WTC11 (cell line): ENCODE measurements around the gene RPL27. TPM values are rescaled to one million over a fixed set of nuclear protein-coding genes. Genes with fewer than 3 reads are reported as not detected.

Experiments
- ATF3 ChIP-seq: sonication (generic); formaldehyde crosslinking; conservative IDR thresholded peaks from 2 replicates; pipeline ENCODE4 v1.8.1; 2022; ENCODE audit warnings: mild to moderate bottlenecking, missing genetic modification reagents
- CREM ChIP-seq: sonication (generic); formaldehyde crosslinking; IDR thresholded peaks from 2 replicates; pipeline ENCODE4 v1.8.1; 2022; ENCODE audit warnings: mild to moderate bottlenecking, missing genetic modification reagents, moderate library complexity
- CTCF ChIP-seq: fragments of 200-600 bp; IDR thresholded peaks from 2 replicates; pipeline ENCODE4 v1.8.0; 2022; ENCODE audit warnings: antibody characterized with exemption
- GABPB1 ChIP-seq: sonication (generic); formaldehyde crosslinking; IDR thresholded peaks from 2 replicates; pipeline ENCODE4 v1.8.1; 2023; ENCODE audit warnings: mild to moderate bottlenecking, missing genetic modification reagents
- JUN ChIP-seq: sonication (generic); formaldehyde crosslinking; IDR thresholded peaks from 2 replicates; pipeline ENCODE4 v1.8.0; 2023; ENCODE audit warnings: mild to moderate bottlenecking, missing genetic modification reagents
- KAT7 ChIP-seq: sonication (generic); formaldehyde crosslinking; IDR thresholded peaks from 2 replicates; pipeline ENCODE4 v1.8.1; 2023; ENCODE audit warnings: missing genetic modification reagents, mild to moderate bottlenecking, borderline replicate concordance
- NR2C2 ChIP-seq: sonication (generic); formaldehyde crosslinking; IDR thresholded peaks from 2 replicates; pipeline ENCODE4 v1.8.0; 2022; ENCODE audit warnings: mild to moderate bottlenecking, missing genetic modification reagents
- NR3C1 ChIP-seq: sonication (generic); formaldehyde crosslinking; conservative IDR thresholded peaks from 2 replicates; pipeline ENCODE4 v1.8.1; 2023; ENCODE audit warnings: low read depth, mild to moderate bottlenecking, missing genetic modification reagents
- SMAD4 ChIP-seq: sonication (generic); formaldehyde crosslinking; IDR thresholded peaks from 2 replicates; pipeline ENCODE4 v1.8.0; 2022; ENCODE audit warnings: mild to moderate bottlenecking, missing genetic modification reagents
- SP1 ChIP-seq: sonication (generic); formaldehyde crosslinking; conservative IDR thresholded peaks from 2 replicates; pipeline ENCODE4 v1.8.1; 2022; ENCODE audit warnings: missing genetic modification reagents
- TEAD1 ChIP-seq: sonication (generic); formaldehyde crosslinking; IDR thresholded peaks from 2 replicates; pipeline ENCODE4 v1.8.0; 2022; ENCODE audit warnings: mild to moderate bottlenecking, missing genetic modification reagents
- TEAD4 ChIP-seq: sonication (generic); formaldehyde crosslinking; IDR thresholded peaks from 2 replicates; pipeline ENCODE4 v1.8.0; 2022; ENCODE audit warnings: mild to moderate bottlenecking, missing genetic modification reagents
- ZBTB43 ChIP-seq: sonication (generic); formaldehyde crosslinking; IDR thresholded peaks from 2 replicates; pipeline ENCODE4 v1.8.1; 2023; ENCODE audit warnings: mild to moderate bottlenecking, missing genetic modification reagents
- ZNF219 ChIP-seq: sonication (generic); formaldehyde crosslinking; IDR thresholded peaks from 2 replicates; pipeline ENCODE4 v1.8.0; 2023; ENCODE audit warnings: missing genetic modification reagents, mild to moderate bottlenecking, borderline replicate concordance
- ZNF671 ChIP-seq: fragments of 250-450 bp; sonication (Bioruptor Pico); IDR thresholded peaks from 2 replicates; pipeline ENCODE4 v1.8.0; 2021; ENCODE audit warnings: mild to moderate bottlenecking
- ZSCAN18 ChIP-seq: fragments of 250-450 bp; sonication (Bioruptor Pico); IDR thresholded peaks from 2 replicates; pipeline ENCODE4 v2.1.2; 2022; ENCODE audit warnings: mild to moderate bottlenecking, moderate library complexity
- total RNA-seq: library from RNA; stranded (reverse); gene quantifications from 3 replicates; pipeline ENCODE4 v1.2.3, GENCODE V29; 2021
- TF ChIP-seq, protein P1 (sequence below): sonication (generic); formaldehyde crosslinking; IDR thresholded peaks from 2 replicates; pipeline ENCODE4 v1.8.1; 2022; ENCODE audit warnings: missing genetic modification reagents, borderline replicate concordance
- TF ChIP-seq, protein P2 (sequence below): sonication (generic); formaldehyde crosslinking; IDR thresholded peaks from 2 replicates; pipeline ENCODE4 v1.8.0; 2022; ENCODE audit warnings: missing genetic modification reagents
- TF ChIP-seq, protein P3 (sequence below): sonication (generic); formaldehyde crosslinking; IDR thresholded peaks from 2 replicates; pipeline ENCODE4 v1.8.0; 2022; ENCODE audit warnings: mild to moderate bottlenecking, missing genetic modification reagents
- TF ChIP-seq, protein P4 (sequence below): sonication (generic); formaldehyde crosslinking; IDR thresholded peaks from 2 replicates; pipeline ENCODE4 v1.8.0; 2022; ENCODE audit warnings: mild to moderate bottlenecking, missing genetic modification reagents
- TF ChIP-seq, protein P5 (sequence below): sonication (generic); formaldehyde crosslinking; IDR thresholded peaks from 2 replicates; pipeline ENCODE4 v1.8.0; 2023; ENCODE audit warnings: mild to moderate bottlenecking, missing genetic modification reagents

Gene RPL27
- total RNA-seq, 1 experiment from 2014 or later: 1,391 TPM

DNA sequence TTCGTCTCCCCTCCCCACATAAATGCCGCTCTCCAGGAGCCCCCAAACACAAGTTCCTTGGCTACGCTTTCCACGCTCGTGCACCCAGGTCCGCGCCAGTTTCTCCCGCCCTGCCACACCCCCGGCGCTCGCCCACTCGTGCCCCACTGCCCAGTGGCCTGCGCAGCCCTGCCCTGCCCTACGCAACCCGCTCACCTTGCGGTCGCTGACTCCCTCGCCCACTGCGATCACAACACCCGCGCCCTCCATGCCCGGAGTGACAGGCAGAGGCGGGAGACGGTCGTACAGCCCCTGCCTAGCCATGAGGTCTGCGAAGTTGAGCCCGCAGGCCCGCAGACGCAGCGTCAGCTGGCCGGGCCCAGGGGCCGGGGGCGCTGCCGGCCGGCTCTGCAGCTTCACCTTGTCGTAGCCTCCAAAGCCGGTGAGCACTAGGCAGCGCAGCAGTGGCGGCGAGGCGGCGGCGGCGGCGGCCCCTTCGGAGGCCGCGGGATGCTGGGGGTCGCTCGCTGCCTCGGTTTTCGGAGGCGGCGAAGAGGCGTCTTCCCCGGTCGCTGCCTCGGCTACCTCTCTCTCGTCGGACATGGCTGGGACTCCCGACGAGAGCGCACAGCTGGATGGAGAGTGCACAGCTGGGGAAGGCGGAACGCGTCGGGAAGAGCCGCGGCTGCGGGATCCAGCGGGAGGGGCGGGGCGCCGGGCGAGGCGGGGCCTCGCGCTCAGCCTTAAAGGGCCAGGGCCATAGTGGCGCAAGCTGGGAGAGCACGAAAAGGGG is 23.7 kb downstream of the RPL27 start, which contains the start of gene VAT1 (continued):
- TF ChIP-seq, protein P1, sequence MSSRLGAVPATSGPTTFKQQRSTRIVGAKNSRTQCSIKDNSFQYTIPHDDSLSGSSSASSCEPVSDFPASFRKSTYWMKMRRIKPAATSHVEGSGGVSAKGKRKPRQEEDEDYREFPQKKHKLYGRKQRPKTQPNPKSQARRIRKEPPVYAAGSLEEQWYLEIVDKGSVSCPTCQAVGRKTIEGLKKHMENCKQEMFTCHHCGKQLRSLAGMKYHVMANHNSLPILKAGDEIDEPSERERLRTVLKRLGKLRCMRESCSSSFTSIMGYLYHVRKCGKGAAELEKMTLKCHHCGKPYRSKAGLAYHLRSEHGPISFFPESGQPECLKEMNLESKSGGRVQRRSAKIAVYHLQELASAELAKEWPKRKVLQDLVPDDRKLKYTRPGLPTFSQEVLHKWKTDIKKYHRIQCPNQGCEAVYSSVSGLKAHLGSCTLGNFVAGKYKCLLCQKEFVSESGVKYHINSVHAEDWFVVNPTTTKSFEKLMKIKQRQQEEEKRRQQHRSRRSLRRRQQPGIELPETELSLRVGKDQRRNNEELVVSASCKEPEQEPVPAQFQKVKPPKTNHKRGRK (CRISPR knock-in tag): no peak
- no peak for TF ChIP-seq CTCF
- TF ChIP-seq, protein P2, sequence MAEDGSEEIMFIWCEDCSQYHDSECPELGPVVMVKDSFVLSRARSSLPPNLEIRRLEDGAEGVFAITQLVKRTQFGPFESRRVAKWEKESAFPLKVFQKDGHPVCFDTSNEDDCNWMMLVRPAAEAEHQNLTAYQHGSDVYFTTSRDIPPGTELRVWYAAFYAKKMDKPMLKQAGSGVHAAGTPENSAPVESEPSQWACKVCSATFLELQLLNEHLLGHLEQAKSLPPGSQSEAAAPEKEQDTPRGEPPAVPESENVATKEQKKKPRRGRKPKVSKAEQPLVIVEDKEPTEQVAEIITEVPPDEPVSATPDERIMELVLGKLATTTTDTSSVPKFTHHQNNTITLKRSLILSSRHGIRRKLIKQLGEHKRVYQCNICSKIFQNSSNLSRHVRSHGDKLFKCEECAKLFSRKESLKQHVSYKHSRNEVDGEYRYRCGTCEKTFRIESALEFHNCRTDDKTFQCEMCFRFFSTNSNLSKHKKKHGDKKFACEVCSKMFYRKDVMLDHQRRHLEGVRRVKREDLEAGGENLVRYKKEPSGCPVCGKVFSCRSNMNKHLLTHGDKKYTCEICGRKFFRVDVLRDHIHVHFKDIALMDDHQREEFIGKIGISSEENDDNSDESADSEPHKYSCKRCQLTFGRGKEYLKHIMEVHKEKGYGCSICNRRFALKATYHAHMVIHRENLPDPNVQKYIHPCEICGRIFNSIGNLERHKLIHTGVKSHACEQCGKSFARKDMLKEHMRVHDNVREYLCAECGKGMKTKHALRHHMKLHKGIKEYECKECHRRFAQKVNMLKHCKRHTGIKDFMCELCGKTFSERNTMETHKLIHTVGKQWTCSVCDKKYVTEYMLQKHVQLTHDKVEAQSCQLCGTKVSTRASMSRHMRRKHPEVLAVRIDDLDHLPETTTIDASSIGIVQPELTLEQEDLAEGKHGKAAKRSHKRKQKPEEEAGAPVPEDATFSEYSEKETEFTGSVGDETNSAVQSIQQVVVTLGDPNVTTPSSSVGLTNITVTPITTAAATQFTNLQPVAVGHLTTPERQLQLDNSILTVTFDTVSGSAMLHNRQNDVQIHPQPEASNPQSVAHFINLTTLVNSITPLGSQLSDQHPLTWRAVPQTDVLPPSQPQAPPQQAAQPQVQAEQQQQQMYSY: no peak
- no peak for TF ChIP-seq NR3C1 (CRISPR knock-in tag)
- TF ChIP-seq NR2C2 (CRISPR knock-in tag): peak; percentile 43; the same call in 1 of the 2 replicates
- TF ChIP-seq ZNF219 (CRISPR knock-in tag): 0 out of 2 replicates have a peak, but pooled peaks have one; percentile 14
- TF ChIP-seq ZNF671 (CRISPR knock-in tag): no peak
- TF ChIP-seq, protein P3, sequence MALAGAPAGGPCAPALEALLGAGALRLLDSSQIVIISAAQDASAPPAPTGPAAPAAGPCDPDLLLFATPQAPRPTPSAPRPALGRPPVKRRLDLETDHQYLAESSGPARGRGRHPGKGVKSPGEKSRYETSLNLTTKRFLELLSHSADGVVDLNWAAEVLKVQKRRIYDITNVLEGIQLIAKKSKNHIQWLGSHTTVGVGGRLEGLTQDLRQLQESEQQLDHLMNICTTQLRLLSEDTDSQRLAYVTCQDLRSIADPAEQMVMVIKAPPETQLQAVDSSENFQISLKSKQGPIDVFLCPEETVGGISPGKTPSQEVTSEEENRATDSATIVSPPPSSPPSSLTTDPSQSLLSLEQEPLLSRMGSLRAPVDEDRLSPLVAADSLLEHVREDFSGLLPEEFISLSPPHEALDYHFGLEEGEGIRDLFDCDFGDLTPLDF (CRISPR knock-in tag): no peak
- TF ChIP-seq SP1 (CRISPR knock-in tag): peak; percentile 76
- no peak for TF ChIP-seq ZSCAN18 (CRISPR knock-in tag)
- TF ChIP-seq KAT7 (CRISPR knock-in tag): peak; percentile 86; the same call in 1 of the 2 replicates
- TF ChIP-seq ATF3 (CRISPR knock-in tag): no peak
- 0 out of 2 replicates have a peak, but pooled peaks have one; percentile 36 for TF ChIP-seq JUN (CRISPR knock-in tag)
- TF ChIP-seq CREM (CRISPR knock-in tag): no peak
- 0 out of 2 replicates have a peak, but pooled peaks have one; percentile 32 for TF ChIP-seq SMAD4 (CRISPR knock-in tag)
- TF ChIP-seq, protein P4, sequence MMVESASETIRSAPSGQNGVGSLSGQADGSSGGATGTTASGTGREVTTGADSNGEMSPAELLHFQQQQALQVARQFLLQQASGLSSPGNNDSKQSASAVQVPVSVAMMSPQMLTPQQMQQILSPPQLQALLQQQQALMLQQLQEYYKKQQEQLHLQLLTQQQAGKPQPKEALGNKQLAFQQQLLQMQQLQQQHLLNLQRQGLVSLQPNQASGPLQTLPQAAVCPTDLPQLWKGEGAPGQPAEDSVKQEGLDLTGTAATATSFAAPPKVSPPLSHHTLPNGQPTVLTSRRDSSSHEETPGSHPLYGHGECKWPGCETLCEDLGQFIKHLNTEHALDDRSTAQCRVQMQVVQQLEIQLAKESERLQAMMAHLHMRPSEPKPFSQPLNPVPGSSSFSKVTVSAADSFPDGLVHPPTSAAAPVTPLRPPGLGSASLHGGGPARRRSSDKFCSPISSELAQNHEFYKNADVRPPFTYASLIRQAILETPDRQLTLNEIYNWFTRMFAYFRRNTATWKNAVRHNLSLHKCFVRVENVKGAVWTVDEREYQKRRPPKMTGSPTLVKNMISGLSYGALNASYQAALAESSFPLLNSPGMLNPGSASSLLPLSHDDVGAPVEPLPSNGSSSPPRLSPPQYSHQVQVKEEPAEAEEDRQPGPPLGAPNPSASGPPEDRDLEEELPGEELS (CRISPR knock-in tag): peak; percentile 19
- TF ChIP-seq, protein P5, sequence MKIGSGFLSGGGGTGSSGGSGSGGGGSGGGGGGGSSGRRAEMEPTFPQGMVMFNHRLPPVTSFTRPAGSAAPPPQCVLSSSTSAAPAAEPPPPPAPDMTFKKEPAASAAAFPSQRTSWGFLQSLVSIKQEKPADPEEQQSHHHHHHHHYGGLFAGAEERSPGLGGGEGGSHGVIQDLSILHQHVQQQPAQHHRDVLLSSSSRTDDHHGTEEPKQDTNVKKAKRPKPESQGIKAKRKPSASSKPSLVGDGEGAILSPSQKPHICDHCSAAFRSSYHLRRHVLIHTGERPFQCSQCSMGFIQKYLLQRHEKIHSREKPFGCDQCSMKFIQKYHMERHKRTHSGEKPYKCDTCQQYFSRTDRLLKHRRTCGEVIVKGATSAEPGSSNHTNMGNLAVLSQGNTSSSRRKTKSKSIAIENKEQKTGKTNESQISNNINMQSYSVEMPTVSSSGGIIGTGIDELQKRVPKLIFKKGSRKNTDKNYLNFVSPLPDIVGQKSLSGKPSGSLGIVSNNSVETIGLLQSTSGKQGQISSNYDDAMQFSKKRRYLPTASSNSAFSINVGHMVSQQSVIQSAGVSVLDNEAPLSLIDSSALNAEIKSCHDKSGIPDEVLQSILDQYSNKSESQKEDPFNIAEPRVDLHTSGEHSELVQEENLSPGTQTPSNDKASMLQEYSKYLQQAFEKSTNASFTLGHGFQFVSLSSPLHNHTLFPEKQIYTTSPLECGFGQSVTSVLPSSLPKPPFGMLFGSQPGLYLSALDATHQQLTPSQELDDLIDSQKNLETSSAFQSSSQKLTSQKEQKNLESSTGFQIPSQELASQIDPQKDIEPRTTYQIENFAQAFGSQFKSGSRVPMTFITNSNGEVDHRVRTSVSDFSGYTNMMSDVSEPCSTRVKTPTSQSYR (CRISPR knock-in tag): 0 out of 2 replicates have a peak, but pooled peaks have one; percentile 28
- TF ChIP-seq GABPB1: peak; percentile 46; the same call in 1 of the 2 replicates
- no peak for TF ChIP-seq ZBTB43 (CRISPR knock-in tag)
- 0 out of 2 replicates have a peak, but pooled peaks have one; percentile 11 for TF ChIP-seq TEAD1 (CRISPR knock-in tag)
- peak; percentile 29; the same call in 1 of the 2 replicates for TF ChIP-seq TEAD4 (CRISPR knock-in tag)
